ENCODE measurements around the gene ANKRD6. TPM values are rescaled to one million over a fixed set of nuclear protein-coding genes. Genes with fewer than 3 reads are reported as not detected.

ANKRD6 gene
- polyA plus RNA-seq, 3 donors: 0.93 to 3.0 (median 1.2) TPM

DNA sequence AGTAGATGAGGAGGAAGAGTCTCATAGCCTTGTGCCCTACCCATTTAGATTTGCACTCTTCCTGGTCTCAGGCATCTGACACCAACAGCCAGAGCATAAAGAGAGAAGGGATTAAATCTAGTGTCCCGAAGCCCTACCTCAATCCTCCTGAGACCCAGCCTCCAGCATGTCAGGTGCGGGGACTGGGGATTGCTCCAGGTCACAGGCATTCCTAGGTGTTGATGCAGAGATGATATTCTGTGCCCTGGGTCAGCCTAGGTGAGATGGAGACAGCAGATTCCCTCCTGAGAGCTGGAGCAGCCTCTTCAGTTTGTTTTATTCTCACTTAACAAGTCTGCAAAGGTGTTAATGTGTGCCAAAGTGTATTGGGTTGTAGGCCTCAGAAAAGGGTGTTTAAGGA, 89.8 kb downstream of the ANKRD6 start:
- Histone ChIP-seq H2AFZ (ENCODE audit: insufficient read depth, low read depth, low read length, poor library complexity, severe bottlenecking) (no peak overlapping the region), H3K79me2 (ENCODE audit: insufficient read depth, low read length) (no peaks in the 10 kb centered on the region), H3K4me2 (replicated peaks; ENCODE audit: extremely low read depth, low read length, poor library complexity, severe bottlenecking) (no peak overlapping the region), H3K4me1 (ENCODE audit: control insufficient read depth in 1 of 2, insufficient read depth in 2 of 2, low read length in 2 of 2) (no peaks in the 10 kb centered on the region), H3K36me3 (replicated peaks in 1 of 2; ENCODE audit: control insufficient read depth in 1 of 2, insufficient read depth in 2 of 2, low read length in 2 of 2) (no peaks in the 10 kb centered on the region), H4K20me1 (ENCODE audit: insufficient read depth, low read length) (no peaks in the 10 kb centered on the region), H3K9ac (ENCODE audit: insufficient read depth, low read length, poor library complexity, severe bottlenecking) (no peak overlapping the region), H3K27ac (ENCODE audit: low read depth in 1 of 2, low read length in 2 of 2) (no peak overlapping the region), H3K4me3 (replicated peaks in 1 of 3; ENCODE audit: low read depth in 2 of 3, low read length in 3 of 3) (no peak overlapping the region), H3K27me3 (ENCODE audit: control insufficient read depth in 2 of 2, insufficient read depth in 2 of 2, low read length in 2 of 2) (no peaks in the 10 kb centered on the region), H3K9me3 (replicated peaks in 1 of 2; ENCODE audit: control insufficient read depth in 1 of 2, insufficient read depth in 1 of 2, low read length in 2 of 2) (no peaks in the 10 kb centered on the region)
- no peaks in the 10 kb centered on the region for H3K9me3 Mint-ChIP-seq
- peaks cover 2% of the 10 kb centered on the region for H3K4me1 Mint-ChIP-seq
- H3K27me3 Mint-ChIP-seq (ENCODE audit: low read depth in 3 of 3): peaks cover 0 to 2% (median 1%) of the 10 kb centered on the region in 3 donors
- intact Hi-C loops (cut with micrococcal nuclease): no loop called here
- TF ChIP-seq, protein P1, sequence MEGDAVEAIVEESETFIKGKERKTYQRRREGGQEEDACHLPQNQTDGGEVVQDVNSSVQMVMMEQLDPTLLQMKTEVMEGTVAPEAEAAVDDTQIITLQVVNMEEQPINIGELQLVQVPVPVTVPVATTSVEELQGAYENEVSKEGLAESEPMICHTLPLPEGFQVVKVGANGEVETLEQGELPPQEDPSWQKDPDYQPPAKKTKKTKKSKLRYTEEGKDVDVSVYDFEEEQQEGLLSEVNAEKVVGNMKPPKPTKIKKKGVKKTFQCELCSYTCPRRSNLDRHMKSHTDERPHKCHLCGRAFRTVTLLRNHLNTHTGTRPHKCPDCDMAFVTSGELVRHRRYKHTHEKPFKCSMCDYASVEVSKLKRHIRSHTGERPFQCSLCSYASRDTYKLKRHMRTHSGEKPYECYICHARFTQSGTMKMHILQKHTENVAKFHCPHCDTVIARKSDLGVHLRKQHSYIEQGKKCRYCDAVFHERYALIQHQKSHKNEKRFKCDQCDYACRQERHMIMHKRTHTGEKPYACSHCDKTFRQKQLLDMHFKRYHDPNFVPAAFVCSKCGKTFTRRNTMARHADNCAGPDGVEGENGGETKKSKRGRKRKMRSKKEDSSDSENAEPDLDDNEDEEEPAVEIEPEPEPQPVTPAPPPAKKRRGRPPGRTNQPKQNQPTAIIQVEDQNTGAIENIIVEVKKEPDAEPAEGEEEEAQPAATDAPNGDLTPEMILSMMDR (IDR thresholded peaks at IDR 0.05): no peak
- DNase-seq: no peak
- no peak overlapping the region for H3K27ac Mint-ChIP-seq
- no peaks in the 10 kb centered on the region for H3K36me3 Mint-ChIP-seq
- H3K4me3 Mint-ChIP-seq: no peak overlapping the region
- no CpG with 5 or more reads among the region's 2 CpGs for WGBS (ENCODE audit: insufficient coverage)

DNA sequence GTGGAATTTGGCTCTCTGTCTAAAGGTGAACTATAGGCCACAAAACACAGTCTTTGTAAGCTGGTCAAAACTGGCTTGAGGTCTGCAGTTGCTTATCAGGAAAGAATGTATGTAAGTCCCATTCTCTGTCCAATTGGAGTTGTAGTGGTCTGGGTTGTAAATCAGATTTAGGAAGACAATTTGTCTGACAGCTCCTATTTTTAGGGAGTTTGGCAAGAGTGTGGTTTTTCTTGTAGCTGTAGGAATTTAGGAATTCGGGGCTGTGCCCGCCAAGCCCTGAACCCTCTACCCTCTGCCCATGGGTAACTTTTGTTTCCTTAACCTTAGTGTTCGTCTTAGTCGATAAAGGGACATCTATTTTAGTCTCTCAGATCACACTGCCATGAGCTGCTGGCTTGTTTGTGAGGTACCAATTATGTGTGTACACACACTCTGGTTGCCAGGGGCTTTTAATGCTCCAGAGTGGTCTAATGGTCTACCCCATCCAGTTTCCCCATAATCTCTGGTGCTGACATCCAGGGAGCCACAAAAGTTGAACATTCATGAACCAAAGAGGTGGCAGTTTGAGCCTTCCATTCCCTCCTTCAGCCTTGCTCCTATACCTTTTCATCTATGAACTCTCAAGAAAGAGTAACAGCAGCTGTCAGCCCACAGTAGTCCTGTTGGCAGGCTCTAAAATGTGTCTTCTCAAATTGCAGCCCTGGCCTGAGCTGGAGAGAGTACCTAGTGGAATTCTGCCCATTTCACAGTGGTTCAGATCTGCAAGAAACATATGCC, 93.0 kb downstream of the ANKRD6 start:
- TF ChIP-seq, protein P1 (IDR thresholded peaks at IDR 0.05): no peak
- no peaks in the 10 kb centered on the region for H3K36me3 ChIP-seq (replicated peaks in 1 of 2; ENCODE audit: control insufficient read depth in 1 of 2, insufficient read depth in 2 of 2, low read length in 2 of 2)
- no peak overlapping the region for H3K27ac ChIP-seq (ENCODE audit: low read depth in 1 of 2, low read length in 2 of 2)
- H3K27me3 ChIP-seq (ENCODE audit: control insufficient read depth in 2 of 2, insufficient read depth in 2 of 2, low read length in 2 of 2): no peaks in the 10 kb centered on the region
- H3K9ac ChIP-seq (ENCODE audit: insufficient read depth, low read length, poor library complexity, severe bottlenecking): no peak overlapping the region
- H3K79me2 ChIP-seq (ENCODE audit: insufficient read depth, low read length): no peaks in the 10 kb centered on the region
- DNase-seq: no peak
- no peaks in the 10 kb centered on the region for H4K20me1 ChIP-seq (ENCODE audit: insufficient read depth, low read length)
- 100% methylated on average over 2 of the region's 4 CpGs for WGBS (ENCODE audit: insufficient coverage)
- intact Hi-C loops (cut with micrococcal nuclease): no loop called here
- H2AFZ ChIP-seq (ENCODE audit: insufficient read depth, low read depth, low read length, poor library complexity, severe bottlenecking): no peak overlapping the region
- H3K4me1 ChIP-seq (ENCODE audit: control insufficient read depth in 1 of 2, insufficient read depth in 2 of 2, low read length in 2 of 2): no peaks in the 10 kb centered on the region
- Mint-ChIP-seq H3K27me3 (ENCODE audit: low read depth in 3 of 3) (peaks cover 0 to 2% (median 0%) of the 10 kb centered on the region in 3 donors), H3K36me3 (no peaks in the 10 kb centered on the region), H3K9me3 (no peaks in the 10 kb centered on the region), H3K4me1 (peaks cover 2% of the 10 kb centered on the region), H3K27ac (peak overlapping the region in 2 of 7 donors; percentile 27 to 36), H3K4me3 (no peak overlapping the region)
- no peak overlapping the region for H3K4me3 ChIP-seq (replicated peaks in 1 of 3; ENCODE audit: low read depth in 2 of 3, low read length in 3 of 3)
- no peak overlapping the region for H3K4me2 ChIP-seq (replicated peaks; ENCODE audit: extremely low read depth, low read length, poor library complexity, severe bottlenecking)
- no peaks in the 10 kb centered on the region for H3K9me3 ChIP-seq (replicated peaks in 1 of 2; ENCODE audit: control insufficient read depth in 1 of 2, insufficient read depth in 1 of 2, low read length in 2 of 2)
